Stimulated activated CD4-positive, alpha-beta T cell treated with anti-CD3 and anti-CD28 coated beads, Interleukin-12 subunit alpha, Interleukin-12 subunit beta, amount 100 ng/mL, for 48 hours (primary cell): Measurements from ENCODE around the gene VPS36.
"Not testable (repeated sequence)": the region's sequence is repeated elsewhere in the genome, so short reads cannot be mapped to it uniquely, and the experiment has no call there.

Experiments used
- DNase-seq, 3 donors: peaks; one replicate each; pipeline ENCODE4 v3.0.0-alpha.2; 2020; ENCODE audit warnings: low read depth in 2 of 3, low spot score in 1 of 3

VPS36 gene

GRCh38 chr13:52450012-52450792 lies at the start of gene VPS36:
Gene VPS36, minus strand, starts transcription at chr13:52450634. Its CDS starts 40 bp downstream, at chr13:52450594.
- peak; percentile 86 to 92 (median 90) for DNase-seq

- DNase-seq: not testable (repeated sequence)
These were observed 47.5 kb upstream of the VPS36 start for GRCh38 chr13:52497979-52498378.

- DNase-seq: not testable (repeated sequence)
These were observed 43.8 kb upstream of the VPS36 start for GRCh38 chr13:52494241-52494640.

GRCh38 chr13:52491015-52491414 lies 40.6 kb upstream of the VPS36 start:
- DNase-seq: not testable (repeated sequence)

- not testable (repeated sequence) for DNase-seq
These were observed 38.3 kb upstream of the VPS36 start for GRCh38 chr13:52488763-52489162.

GRCh38 chr13:52487078-52487477 lies 36.6 kb upstream of the VPS36 start:
- not testable (repeated sequence) for DNase-seq

- not testable (repeated sequence) for DNase-seq
These were observed 30.4 kb upstream of the VPS36 start for GRCh38 chr13:52480677-52481428.

- not testable (repeated sequence) for DNase-seq
These were observed 18.1 kb upstream of the VPS36 start for GRCh38 chr13:52468487-52468886.

- no peak for DNase-seq
These were observed 13.1 kb upstream of the VPS36 start for GRCh38 chr13:52463526-52463925.

- DNase-seq: no peak
These were observed 10.8 kb upstream of the VPS36 start for GRCh38 chr13:52461265-52461664.

GRCh38 chr13:52459668-52460067 lies 9.2 kb upstream of the VPS36 start:
- DNase-seq: no peak

GRCh38 chr13:52455677-52456041 lies 5.2 kb upstream of the VPS36 start:
- DNase-seq: peak; percentile 57 to 74 (median 71)

GRCh38 chr13:52454820-52455676 lies 4.6 kb upstream of the VPS36 start, which contains the start of gene CKAP2:
Gene CKAP2, plus strand, starts transcription at chr13:52455478. Its CDS starts 79 bp downstream, at chr13:52455557.
- peak; percentile 85 to 90 (median 87) for DNase-seq

GRCh38 chr13:52454459-52454819 lies 4.0 kb upstream of the VPS36 start:
- peak in 1 of 3 donors; percentile 2 for DNase-seq

- DNase-seq: no peak
These were observed 2.0 kb upstream of the VPS36 start for GRCh38 chr13:52452470-52452869.

- no peak for DNase-seq
These were observed 836 bp upstream of the VPS36 start for GRCh38 chr13:52451135-52451804.

- no peak for DNase-seq
These were observed 321 bp upstream of the VPS36 start for GRCh38 chr13:52450793-52451116.

- DNase-seq: peak in 1 of 3 donors; percentile 6
These were observed 963 bp downstream of the VPS36 start for GRCh38 chr13:52449331-52450011.

- no peak for DNase-seq
These were observed 2.5 kb downstream of the VPS36 start for GRCh38 chr13:52447815-52448552.

- DNase-seq: no peak
These were observed 3.1 kb downstream of the VPS36 start for GRCh38 chr13:52447354-52447753.
